Sciatic nerve (tissue), 2 donors: ENCODE data around the gene OXNAD1. TPM values are rescaled to one million over a fixed set of nuclear protein-coding genes. Genes with fewer than 3 reads are reported as not detected.
A peak's percentile ranks its signal among the peaks of the same experiment; 100 is the strongest.

Experiments
- ATAC-seq: fragments of 200-7000 bp; cut with Tn5 transposase; one replicate; pipeline ENCODE4 v1.9.1; 2020; ENCODE audit warnings: mild to moderate bottlenecking, moderate library complexity
- DNase-seq: peaks from one replicate; pipeline ENCODE4 v3.0.0-alpha.2; 2020; ENCODE audit warnings: low spot score
- intact Hi-C: fragments of 100-400 bp; cut with DNase I; formaldehyde crosslinking; loops from one replicate; pipeline ENCODE4 v1.14.2; 2022
- total RNA-seq: library from RNA; stranded (reverse); fragmentation: NEBNext Ultra II Directional; extraction: Animal tissue kit (Norgen Biotek cat#: 25700); gene quantifications from one replicate; pipeline ENCODE4 v1.2.1, GENCODE V29; 2021
- donor health status: DM: no; HTN: no; CAD: no.
- donor health status: DM: no; HTN: no; CAD: no.

Gene OXNAD1
- total RNA-seq, 1 donor from 2014 or later: 12.6 TPM

DNA sequence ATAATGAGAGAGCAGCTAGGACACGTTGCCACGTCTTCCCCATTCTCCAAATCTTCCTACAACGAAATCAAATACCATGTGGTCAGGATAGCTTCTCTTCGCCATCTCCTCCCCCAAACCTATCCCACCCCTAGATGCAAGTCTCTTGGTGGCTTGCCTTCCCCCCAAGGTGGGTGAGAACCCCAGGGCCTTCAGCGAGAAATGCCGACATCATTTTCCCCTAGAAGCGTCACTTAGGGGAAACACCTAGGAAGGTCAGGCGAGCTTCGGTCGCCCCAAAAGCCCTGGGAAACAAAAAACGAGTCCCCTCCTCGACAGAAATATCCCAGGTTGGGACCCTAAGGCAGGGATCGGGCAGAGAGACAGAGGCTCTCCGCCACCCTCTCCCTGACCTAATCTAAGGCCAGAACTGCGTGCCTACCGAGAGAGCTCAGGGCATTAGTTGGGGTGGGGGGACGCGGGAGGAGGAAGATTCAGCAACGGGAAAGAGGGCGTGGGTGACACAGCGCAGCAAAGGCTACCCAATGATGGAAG, 771 bp upstream of the OXNAD1 start:
- ATAC-seq: no peak
- intact Hi-C loops: no loop called here
- DNase-seq: no peak

DNA sequence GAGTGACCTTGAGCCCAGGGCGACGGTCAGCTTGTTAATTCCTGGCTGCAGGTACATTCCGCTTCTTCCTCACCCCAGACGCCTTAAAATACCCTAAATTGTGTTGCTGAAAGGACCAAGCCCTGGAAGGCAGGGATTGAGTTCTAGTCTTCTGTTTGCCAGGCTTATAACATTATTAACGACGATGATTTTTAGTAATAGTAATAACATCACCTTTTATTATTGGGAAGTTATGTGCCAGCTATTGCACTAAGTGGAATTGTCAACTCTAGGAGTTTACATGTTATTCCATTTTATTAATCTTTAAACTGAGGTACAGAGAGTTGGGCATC, 409 bp downstream of the OXNAD1 start:
- DNase-seq: no peak
- intact Hi-C loops: no loop called here
- no peak for ATAC-seq

DNA sequence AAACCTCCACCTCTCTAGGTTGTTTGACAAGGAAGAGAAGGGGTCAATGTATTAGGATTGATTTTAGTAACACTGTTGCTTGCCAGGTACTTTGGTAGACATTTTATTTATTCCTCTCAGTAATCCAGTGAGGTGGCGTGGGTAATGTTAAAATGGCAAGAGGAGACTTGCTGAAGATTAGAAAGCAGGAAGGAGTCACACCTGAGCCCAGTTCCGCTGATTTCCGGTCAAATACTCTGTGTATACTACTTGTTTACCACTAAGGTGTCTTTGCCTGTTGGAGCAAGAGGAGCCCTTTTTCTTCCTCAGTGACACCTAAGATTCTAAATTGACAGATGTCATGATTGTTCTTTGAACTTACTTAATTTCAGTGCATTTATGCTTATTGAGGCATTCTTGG, 1.7 kb downstream of the OXNAD1 start:
- DNase-seq: no peak
- ATAC-seq: no peak
- intact Hi-C loops: no loop called here

DNA sequence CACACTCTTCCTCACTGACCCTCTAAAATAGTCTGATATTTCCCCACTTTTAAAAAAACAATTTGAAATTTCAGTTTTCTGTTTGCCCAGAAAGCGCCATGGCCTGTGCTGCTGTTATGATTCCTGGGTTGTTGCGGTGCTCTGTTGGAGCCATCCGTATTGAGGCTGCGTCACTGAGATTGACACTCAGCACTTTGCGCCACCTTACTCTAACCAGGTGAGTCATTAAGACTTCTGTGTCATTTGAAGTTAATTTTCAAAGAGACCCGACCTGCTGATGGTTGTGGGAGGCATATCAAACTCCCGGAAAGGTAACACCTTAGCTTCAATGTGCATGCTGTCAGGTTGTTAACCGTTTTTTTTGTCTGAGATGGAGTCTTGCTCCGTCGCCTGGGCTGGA, 5.8 kb downstream of the OXNAD1 start:
- intact Hi-C loops: no loop called here
- no peak for ATAC-seq

DNA sequence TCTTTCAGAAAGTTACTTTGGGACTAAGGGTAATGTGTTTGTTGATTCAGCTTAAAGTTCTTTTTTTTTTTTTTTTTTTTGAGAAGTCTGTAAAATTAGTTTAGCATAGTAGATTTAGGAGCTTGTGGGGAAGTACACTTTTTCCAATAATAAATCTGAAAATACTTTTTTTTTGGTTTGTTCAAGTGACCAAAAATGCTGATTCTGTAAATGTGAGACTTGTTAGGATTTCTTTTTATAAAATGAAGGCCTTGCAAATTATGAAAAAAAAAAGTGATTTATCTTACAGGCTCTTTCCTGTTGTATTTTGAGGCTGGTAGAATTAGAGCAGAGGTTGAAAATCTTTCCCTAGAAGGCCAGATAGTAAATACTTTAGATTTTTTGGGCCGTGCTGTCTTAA, 7.6 kb downstream of the OXNAD1 start:
- intact Hi-C loops: no loop called here
- DNase-seq (no peak), ATAC-seq (no peak)

More for the DNA sequence above, 5.8 kb downstream of the OXNAD1 start:
- DNase-seq: no peak

DNA sequence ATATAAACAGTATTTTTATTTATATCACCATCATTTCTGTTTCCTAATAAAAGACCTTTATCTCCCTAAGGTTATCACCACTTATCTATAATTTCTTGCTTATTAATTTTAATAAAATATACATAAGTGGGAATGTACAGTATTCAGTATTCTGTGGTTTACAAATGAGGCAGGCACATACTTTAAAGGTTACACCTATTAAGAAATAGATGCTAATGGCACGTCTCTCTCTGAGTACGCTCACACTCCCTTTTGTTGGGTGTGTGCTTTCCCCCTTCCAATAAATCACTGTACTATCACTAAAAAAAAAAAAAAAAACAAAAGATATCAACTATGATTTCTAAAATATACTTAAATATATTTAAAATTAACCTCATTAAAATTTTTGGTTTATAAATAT, 8.9 kb downstream of the OXNAD1 start:
- intact Hi-C loops: no loop called here
- no peak for ATAC-seq
- no peak for DNase-seq

DNA sequence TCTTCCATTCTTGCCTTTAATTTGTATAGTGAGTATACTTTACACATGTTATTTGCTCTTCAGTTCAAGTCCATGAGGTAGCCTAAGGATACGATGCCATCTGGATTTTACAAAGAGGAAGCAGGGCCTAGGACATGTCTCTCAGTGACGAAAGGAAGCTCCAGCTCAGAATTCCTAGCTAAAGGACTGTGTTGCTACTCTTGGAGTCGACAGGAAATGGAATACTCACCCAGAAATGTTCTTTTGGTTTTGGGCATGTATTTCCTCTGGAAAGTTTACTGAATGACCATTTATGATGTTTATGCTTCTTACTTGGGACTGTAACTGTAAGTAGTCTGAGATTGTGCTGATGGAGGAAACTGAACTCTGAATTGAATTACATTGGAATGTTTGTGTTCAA, 12.5 kb downstream of the OXNAD1 start:
- DNase-seq (no peak), ATAC-seq (no peak)
- intact Hi-C loops: no loop called here

DNA sequence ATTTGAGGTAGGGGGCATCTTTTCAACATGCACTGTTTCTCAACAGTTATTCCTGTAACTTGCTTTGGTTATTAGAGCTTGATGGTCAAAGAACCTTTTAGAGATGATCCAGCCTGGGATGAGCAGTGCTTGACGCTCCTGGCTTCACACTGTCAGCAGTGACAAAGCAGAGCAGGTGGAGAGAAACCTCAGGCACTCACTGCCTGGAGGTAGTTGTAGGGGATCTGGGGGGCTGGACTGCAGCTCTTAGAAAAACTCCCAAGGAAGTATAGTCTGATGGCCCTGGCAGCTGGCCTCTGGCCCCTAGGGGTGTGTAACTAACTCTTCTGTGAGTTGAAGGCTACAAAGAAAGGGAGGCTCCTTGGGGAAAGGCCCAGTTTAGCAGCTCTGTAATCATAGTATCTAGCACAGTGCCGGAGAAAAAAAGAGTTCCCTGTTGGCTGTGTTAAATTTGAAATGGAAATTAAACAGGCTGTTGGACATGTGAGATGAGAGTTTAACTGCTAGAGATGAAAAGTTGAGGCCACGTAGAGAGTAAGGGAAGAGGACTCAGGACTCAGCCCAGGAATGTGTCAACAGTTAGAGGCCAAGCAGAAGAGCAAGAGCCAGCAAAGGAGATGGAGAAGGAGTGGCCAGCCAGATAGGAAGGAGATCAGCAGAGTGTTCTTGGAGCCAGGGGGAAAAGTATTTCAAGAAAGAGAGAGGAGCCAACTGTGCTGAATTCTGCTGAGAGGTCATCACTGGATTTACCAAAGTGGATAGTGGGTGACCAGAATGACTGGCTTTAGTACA, 14.2 kb downstream of the OXNAD1 start:
- intact Hi-C loops: no loop called here
- peak; percentile 87 for ATAC-seq
- no peak for DNase-seq

DNA sequence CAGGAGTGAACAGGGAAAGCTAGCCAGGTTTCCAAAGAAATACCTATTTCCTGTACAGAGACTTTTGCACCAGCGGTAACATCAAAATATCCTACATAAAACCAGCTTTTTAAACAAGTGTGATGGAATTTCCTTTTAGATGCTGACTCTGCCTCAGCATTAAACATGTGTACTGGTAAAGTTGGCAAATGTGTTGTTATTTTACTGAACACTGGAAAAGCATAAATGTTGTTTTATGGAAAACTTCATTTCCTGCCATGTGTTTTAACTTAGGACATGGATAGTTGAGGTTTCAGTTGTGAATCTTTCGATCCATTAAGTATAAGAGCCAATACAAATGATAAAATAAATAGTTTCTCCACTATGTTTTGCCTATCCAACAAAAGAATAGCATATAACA, 15.7 kb downstream of the OXNAD1 start:
- intact Hi-C loops: no loop called here
- ATAC-seq (no peak), DNase-seq (no peak)

DNA sequence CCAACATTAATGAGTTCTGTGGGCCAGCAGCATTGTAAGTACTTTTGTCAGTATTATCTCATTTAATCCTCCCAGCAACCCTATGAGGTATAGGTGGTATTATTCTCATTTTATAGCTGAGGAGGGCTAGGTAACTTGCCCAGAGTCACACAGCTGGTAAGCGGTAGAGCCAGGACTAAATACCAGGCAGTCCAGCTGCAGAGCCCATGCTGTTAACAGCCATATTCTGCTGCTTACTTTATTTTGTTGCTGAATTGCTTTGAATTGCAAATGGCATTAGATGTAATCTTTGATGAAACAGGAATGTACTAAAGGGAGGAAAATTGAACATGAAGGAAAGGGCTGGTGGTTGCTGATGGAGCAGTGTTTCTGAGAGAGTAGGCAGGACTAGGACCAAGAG, 19.6 kb downstream of the OXNAD1 start:
- DNase-seq (no peak), ATAC-seq (no peak)
- intact Hi-C loops: loop anchor here (5.0 kb wide), 1 partner anchor 268 kb away; no protein-coding TSS in a partner anchor

DNA sequence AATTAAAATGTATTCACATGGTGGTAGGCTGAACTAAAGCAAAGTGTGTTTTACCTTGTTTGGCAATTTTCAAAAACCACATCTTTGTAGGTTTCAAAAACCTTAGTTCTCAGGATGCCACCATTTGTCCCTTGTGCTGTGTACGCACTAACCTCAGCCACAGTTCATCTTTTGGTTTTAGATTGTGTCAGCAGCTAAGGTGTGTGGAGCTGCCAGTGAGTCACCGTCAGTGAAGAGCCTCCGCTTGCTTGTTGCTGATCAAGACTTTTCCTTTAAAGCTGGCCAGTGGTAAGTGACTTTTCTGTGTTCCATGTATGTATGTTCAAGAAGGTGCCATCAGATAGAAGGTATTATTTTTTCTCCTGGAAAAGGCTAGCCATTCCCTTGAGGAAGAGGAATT, 21.1 kb downstream of the OXNAD1 start:
- intact Hi-C loops: loop anchor here (5.0 kb wide), 1 partner anchor 266 kb away; no protein-coding TSS in a partner anchor
- no peak for ATAC-seq
- DNase-seq: no peak

DNA sequence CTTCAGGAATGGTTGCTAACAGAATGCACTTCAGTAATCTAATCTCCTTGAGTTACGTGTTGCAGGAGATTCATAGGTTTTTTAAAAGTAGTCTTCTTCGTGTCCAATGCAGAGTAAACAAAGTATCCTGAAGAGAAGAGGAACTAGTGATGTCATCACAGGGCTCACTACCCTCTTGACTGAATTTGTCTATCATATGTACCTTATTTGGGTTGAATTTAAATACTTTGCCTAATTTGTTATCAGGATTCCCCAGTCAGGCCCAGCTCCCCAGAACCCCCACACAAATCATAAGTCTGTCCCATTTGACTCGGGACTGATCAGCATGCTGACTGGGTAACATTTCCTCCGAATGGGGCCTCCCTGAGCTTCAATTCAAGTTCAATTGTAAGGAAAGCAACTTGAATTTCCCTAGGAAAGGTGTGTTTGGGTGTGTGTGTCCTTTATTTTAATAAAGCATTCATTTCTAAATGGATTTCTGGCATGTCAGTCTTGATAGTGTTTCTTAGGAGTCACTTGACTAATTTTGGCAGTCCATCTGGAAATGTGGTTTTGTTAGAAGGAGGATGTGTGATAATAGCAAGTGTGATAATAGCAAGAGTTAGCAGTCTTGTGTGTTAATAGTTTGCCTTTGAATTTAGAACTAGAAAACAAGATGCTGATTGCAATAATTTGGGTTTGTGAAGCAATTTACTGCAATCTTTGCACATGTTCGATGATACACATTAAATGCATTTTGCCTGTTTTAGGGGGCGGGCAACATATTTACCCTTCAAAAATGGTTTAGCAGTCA, 21.9 kb downstream of the OXNAD1 start:
- ATAC-seq (peak; percentile 29), DNase-seq (no peak)
- intact Hi-C loops: loop anchor here (5.0 kb wide), 1 partner anchor 265 kb away; no protein-coding TSS in a partner anchor

DNA sequence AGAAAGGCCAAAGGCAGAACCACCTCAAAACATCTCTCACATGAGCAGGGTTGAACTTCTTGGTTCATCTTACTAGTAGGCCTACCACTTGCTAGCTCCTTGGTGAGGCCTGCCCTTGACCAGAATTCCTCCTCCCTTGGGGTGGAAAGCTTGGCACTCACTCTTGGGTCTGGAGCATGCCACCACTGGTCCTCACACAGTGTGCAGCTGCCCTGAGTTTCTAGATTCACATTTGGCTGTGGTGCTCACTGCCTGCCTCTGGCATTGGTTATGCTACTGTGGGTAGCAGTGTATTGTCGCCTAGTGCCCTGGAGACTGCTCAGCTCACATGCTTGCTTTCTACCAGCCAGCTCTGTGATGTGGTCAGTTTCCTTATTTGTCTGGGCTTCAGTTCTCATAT, 23.7 kb downstream of the OXNAD1 start:
- ATAC-seq (peak; percentile 66), DNase-seq (no peak)
- intact Hi-C loops: loop anchor here (5.0 kb wide), 1 partner anchor 264 kb away; no protein-coding TSS in a partner anchor

DNA sequence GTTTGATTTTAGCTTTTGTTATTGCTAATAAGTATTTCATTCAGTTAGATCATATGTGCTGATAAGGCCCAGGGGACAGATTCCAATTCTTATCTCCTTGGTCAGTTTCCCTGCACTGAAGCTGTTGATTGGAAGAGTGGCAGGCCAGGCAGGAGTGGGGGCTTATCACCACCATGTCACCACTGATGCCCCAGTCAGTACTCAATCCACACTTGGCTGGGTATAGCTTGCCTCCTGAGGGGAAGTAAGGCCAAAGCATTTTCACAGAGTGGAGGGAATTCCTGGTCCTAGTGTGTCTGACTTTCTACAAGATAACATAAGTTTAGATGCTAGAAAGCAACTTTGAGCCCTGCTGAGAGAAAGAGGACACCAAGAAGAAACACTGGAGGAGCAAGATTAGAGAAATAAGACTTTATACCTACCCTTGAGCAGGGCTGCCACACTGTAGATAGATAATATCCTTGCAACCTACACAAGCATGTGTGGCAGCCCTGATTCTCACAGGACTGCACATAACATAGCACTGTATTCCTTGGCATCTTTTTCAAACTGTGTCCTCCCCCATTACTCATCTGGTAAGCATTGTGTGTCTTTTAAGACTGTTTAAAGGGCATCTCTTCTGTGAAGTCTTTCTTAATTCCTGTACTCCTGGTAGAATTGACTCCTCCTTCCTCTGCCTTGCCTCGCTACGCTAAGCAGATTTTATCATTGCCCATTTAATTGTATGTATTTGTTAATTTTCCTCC, 24.3 kb downstream of the OXNAD1 start:
- intact Hi-C loops: loop anchor here (5.0 kb wide), 1 partner anchor 263 kb away; no protein-coding TSS in a partner anchor
- DNase-seq (no peak), ATAC-seq (no peak)

DNA sequence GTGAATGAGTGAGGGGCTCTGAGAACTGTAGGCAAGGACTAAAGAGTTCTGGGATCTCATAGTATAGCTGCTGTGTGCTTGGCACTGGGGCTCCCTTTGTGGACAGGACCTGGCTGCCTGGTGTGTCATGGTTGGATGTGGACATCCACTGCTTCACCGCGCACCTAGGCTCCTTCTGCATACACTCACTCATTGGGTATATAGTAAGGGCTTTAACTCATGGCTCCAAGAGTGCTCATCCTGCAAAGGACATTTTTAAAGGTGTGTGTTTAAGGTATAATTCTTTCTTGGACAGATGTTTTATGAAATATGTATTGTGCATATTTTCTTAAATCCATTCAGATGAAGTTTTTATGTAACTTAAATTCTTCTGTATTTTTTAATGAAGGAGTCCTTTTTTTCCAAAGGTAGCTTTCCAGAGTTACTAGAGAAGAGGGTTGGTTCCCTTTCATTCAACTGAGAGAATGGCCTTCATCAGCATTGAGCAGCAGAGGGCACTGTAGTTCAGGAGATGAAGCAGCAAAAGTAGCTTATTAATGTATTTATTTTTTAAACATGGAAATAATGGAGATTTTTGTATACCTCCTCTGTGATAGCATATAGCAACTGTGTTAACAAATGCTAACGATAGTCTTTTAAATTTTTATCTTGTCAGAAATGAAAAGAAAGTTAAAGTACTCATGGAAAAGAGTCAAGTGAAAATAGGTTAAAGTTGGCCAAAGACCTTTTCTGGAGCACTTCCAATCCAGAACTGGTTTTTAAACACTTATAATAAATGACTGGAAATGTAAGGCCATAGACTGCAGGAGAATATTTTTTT, 25.2 kb downstream of the OXNAD1 start:
- intact Hi-C loops: no loop called here
- DNase-seq: peak; percentile 74
- ATAC-seq: peak; percentile 68

DNA sequence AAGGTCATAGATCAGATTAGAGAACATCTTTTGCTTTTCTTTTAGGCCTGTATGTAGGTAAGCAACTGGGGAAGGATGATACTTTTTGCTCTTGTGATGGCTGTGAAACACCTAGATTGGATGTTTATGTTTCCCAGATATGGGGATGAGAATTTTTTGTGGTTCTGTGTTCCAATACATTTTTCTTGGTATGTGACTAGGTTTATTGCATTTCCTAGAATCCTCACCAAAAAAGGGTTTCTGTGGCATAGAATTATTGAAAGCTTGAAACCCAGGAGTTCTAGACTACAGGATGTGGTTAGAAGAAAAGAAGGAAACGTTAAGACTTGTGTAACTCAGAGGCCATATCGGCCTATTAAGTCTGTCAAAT, 25.8 kb downstream of the OXNAD1 start:
- intact Hi-C loops: no loop called here
- DNase-seq (no peak), ATAC-seq (no peak)

DNA sequence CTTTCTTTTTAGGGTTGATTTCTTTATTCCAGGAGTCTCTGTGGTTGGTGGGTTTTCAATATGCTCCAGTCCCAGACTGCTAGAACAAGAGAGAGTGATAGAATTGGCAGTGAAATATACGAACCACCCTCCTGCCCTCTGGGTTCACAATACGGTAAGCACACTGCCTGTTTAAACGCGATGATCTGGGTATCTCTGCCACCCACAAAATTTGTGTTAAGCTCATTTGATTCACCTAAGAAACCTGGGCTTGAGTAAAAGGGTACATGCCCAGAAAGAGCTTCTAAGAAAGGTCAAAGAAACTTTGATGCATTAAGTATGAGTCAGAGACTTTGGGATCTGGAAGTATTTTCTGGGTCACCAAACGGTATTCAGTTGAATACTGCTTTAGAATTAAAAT, 29.8 kb downstream of the OXNAD1 start:
- ATAC-seq: no peak
- intact Hi-C loops: no loop called here

DNA sequence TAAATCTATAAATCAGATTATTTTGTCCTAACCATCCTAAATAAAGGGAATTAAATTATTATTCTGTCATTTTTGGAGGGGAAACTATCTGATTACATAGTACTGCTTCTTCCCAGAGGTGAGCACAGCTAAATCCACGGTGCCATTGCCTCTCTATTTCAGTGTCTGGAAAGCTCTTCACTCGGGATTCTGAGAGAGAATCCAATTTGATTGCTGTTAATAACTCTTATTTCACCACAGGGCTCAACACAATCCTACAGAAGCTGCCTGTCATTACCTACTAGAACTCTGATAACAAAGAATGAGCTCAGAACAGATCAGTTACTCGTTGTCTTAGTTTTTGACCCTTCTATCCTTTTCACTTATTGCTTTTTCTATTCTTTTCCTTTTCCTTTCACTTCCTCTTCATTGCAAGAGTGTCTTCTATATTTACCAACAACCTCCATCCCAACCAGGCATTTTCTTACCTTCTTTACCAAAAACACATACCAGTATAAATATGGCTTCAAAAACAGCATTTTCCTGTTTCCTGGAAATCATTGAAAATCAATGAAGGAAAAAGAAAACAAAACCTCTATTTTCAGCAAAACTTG, 30.4 kb downstream of the OXNAD1 start:
- ATAC-seq: no peak
- intact Hi-C loops: no loop called here
- no peak for DNase-seq

More for the DNA sequence above, 29.8 kb downstream of the OXNAD1 start:
- no peak for DNase-seq
